Breast epithelium (tissue), 4 donors: ENCODE measurements around the gene SKIL. TPM values are rescaled to one million over a fixed set of nuclear protein-coding genes. Genes with fewer than 3 reads are reported as not detected.
A peak's percentile ranks its signal among the peaks of the same experiment; 100 is the strongest.

Experiments
- DNase-seq, 2 donors: peaks; one replicate each; pipeline ENCODE4 v3.0.0-alpha.2; 2019; ENCODE audit warnings: low spot score in 2 of 2
- H3K27ac ChIP-seq, 2 donors: fragments of 200-600 bp; sonication (generic) in 1 of 2; one replicate each; pipeline ENCODE4 v1.5.1; 2016 to 2019; ENCODE audit warnings: mild to moderate bottlenecking in 1 of 2
- H3K27me3 ChIP-seq, 2 donors: fragments of 200-600 bp; sonication (generic) in 1 of 2; one replicate each; pipeline versions ENCODE4 v1.5.1 to v1.6.0; 2017 to 2019; ENCODE audit warnings: control low read depth in 1 of 2, mild to moderate bottlenecking in 1 of 2
- H3K36me3 ChIP-seq: fragments of 200-600 bp; one replicate; pipeline ENCODE4 v1.5.1; 2019
- H3K4me1 ChIP-seq, 2 donors: fragments of 200-600 bp; sonication (generic); one replicate each; pipeline ENCODE4 v1.5.1; 2016 to 2019; ENCODE audit warnings: control low read depth in 1 of 2
- H3K4me3 ChIP-seq, 3 donors: fragments of 200-600 bp; sonication (generic); 1 replicate in 2 of 3; 2 replicates in 1 of 3; pipeline ENCODE4 v1.5.1; 2016 to 2019; ENCODE audit warnings: mild to moderate bottlenecking in 3 of 3, moderate library complexity in 2 of 3
- H3K9me3 ChIP-seq, 2 donors: fragments of 200-600 bp; sonication (generic) in 1 of 2; one replicate each; pipeline ENCODE4 v1.5.1; 2016 to 2019; ENCODE audit warnings: control low read depth in 1 of 2
- CTCF ChIP-seq, 3 donors: fragments of 450-650 bp; IDR thresholded peaks; one replicate each; pipeline ENCODE4 v1.5.1; 2016 to 2017; ENCODE audit warnings: antibody characterized with exemption in 3 of 3, mild to moderate bottlenecking in 3 of 3, moderate library complexity in 3 of 3
- POLR2A ChIP-seq: fragments of 450-650 bp; IDR thresholded peaks from one replicate; pipeline ENCODE4 v1.6.1; 2016; ENCODE audit warnings: antibody characterized with exemption, mild to moderate bottlenecking, moderate library complexity
- POLR2AphosphoS5 ChIP-seq, 3 donors: sonication (generic); formaldehyde crosslinking; IDR thresholded peaks; one replicate each; pipeline ENCODE4 v1.6.1; 2017; ENCODE audit warnings: antibody characterized with exemption in 3 of 3
- intact Hi-C: fragments of 100-400 bp; cut with DNase I; formaldehyde crosslinking; loops from one replicate; pipeline ENCODE4 v1.15.1; 2023; ENCODE audit warnings: low total_unique reads
- total RNA-seq, 3 donors: library from RNA; depleted of rRNA; stranded (reverse); fragments of >200 nt; gene quantifications; one replicate each; pipeline ENCODE4 v1.1.0, GENCODE V29; 2016

Gene SKIL
- total RNA-seq: 10 to 100 TPM; 37.0 to 64.5 (median 53.1) TPM

GRCh38 chr3:170357176-170358041 is at the start of gene SKIL:
SKIL (plus strand) TSS chr3:170357715; CDS start chr3:170360332, 2,617 bp downstream.
- H3K4me3 ChIP-seq: peak within 1 kb of the TSS; percentile 89 to 99 (median 99)
- intact Hi-C loops: loop anchor here (5.0 kb wide), 1 partner anchor 1105 kb away; the partner anchor contains the start of gene TNIK
- peak in 1 of 3 donors; percentile 25 for TF ChIP-seq CTCF (IDR thresholded peaks at IDR 0.05)
- peak in 2 of 3 donors; percentile 73 to 87 for TF ChIP-seq POLR2AphosphoS5 (IDR thresholded peaks at IDR 0.05)
- no peak for TF ChIP-seq POLR2A
- no peaks in the 10 kb centered on the region for H3K27me3 ChIP-seq
- DNase-seq: peak; percentile 95 to 97
- H3K36me3 ChIP-seq: no peaks in the 10 kb centered on the region
- H3K27ac ChIP-seq: peak within 1 kb of the TSS; percentile 100
- H3K9me3 ChIP-seq: no peaks in the 10 kb centered on the region
- peaks cover 0 to 8% of the 10 kb centered on the region in 2 donors for H3K4me1 ChIP-seq

- Histone ChIP-seq H3K36me3 (no peaks in the 10 kb centered on the region), H3K27ac (no peak overlapping the region), H3K4me1 (no peaks in the 10 kb centered on the region), H3K27me3 (no peaks in the 10 kb centered on the region), H3K9me3 (no peaks in the 10 kb centered on the region), H3K4me3 (no peak overlapping the region)
- TF ChIP-seq POLR2AphosphoS5 (IDR thresholded peaks at IDR 0.05) (no peak), POLR2A (no peak), CTCF (IDR thresholded peaks at IDR 0.05) (no peak)
- no peak for DNase-seq
- intact Hi-C loops: no loop called here
Measured at GRCh38 chr3:170309046-170309445, 48.5 kb upstream of the SKIL start.

GRCh38 chr3:170317954-170318353 is 39.6 kb upstream of the SKIL start:
- TF ChIP-seq POLR2AphosphoS5 (IDR thresholded peaks at IDR 0.05) (no peak), CTCF (IDR thresholded peaks at IDR 0.05) (no peak), POLR2A (no peak)
- H3K27me3 ChIP-seq: no peaks in the 10 kb centered on the region
- no peak overlapping the region for H3K4me3 ChIP-seq
- no peaks in the 10 kb centered on the region for H3K36me3 ChIP-seq
- intact Hi-C loops: loop anchor here (2.0 kb wide), 1 partner anchor 15 kb away; no protein-coding TSS in a partner anchor
- H3K4me1 ChIP-seq: no peaks in the 10 kb centered on the region
- no peaks in the 10 kb centered on the region for H3K9me3 ChIP-seq
- no peak for DNase-seq
- no peak overlapping the region for H3K27ac ChIP-seq

- TF ChIP-seq POLR2A: no peak
- no peak for TF ChIP-seq POLR2AphosphoS5 (IDR thresholded peaks at IDR 0.05)
- no peak for TF ChIP-seq CTCF (IDR thresholded peaks at IDR 0.05)
- intact Hi-C loops: no loop called here
- no peaks in the 10 kb centered on the region for H3K9me3 ChIP-seq
- no peaks in the 10 kb centered on the region for H3K36me3 ChIP-seq
- H3K27ac ChIP-seq: peak overlapping the region in 1 of 2 donors; percentile 30
- H3K27me3 ChIP-seq: no peaks in the 10 kb centered on the region
- no peaks in the 10 kb centered on the region for H3K4me1 ChIP-seq
- no peak for DNase-seq
- H3K4me3 ChIP-seq: no peak overlapping the region
Measured at GRCh38 chr3:170320461-170321121, 36.9 kb upstream of the SKIL start.
